NCI-H2107 (cell line): ENCODE data around the gene AK8.
"Not testable (repeated sequence)": the region's sequence is repeated elsewhere in the genome, so short reads cannot be mapped to it uniquely, and the experiment has no call there.

Source experiments
- DNase-seq: peaks from one replicate; lab custom pipeline; 2025; lab: John Stamatoyannopoulos, UW

Gene AK8

GRCh38 chr9:132711846-132712245, 166.2 kb downstream of the AK8 start:
- DNase-seq, result no peak

- DNase-seq, result not testable (repeated sequence)
Measured at GRCh38 chr9:132711152-132711551, 166.9 kb downstream of the AK8 start.

GRCh38 chr9:132710333-132710732, 167.8 kb downstream of the AK8 start:
- no peak for DNase-seq

GRCh38 chr9:132708769-132709430, 169.2 kb downstream of the AK8 start:
- DNase-seq, result no peak

- no peak for DNase-seq
Measured at GRCh38 chr9:132708239-132708638, 169.8 kb downstream of the AK8 start.

- no peak for DNase-seq
Measured at GRCh38 chr9:132703336-132703735, 174.7 kb downstream of the AK8 start.

GRCh38 chr9:132702254-132702653, 175.8 kb downstream of the AK8 start:
- no peak for DNase-seq

- DNase-seq, result no peak
Measured at GRCh38 chr9:132699956-132700355, 178.1 kb downstream of the AK8 start.

GRCh38 chr9:132698989-132699388, 179.1 kb downstream of the AK8 start:
- DNase-seq, result no peak

GRCh38 chr9:132697230-132697629, 180.9 kb downstream of the AK8 start:
- no peak for DNase-seq

GRCh38 chr9:132694144-132694543, 183.9 kb downstream of the AK8 start:
- DNase-seq, result no peak

- DNase-seq, result no peak
Measured at GRCh38 chr9:132690696-132691095, 187.4 kb downstream of the AK8 start.

GRCh38 chr9:132683873-132684272, 194.2 kb downstream of the AK8 start:
- no peak for DNase-seq

- DNase-seq, result no peak
Measured at GRCh38 chr9:132681561-132681960, 196.5 kb downstream of the AK8 start.

GRCh38 chr9:132679946-132680625, 198.0 kb downstream of the AK8 start:
- DNase-seq, result no peak

- DNase-seq, result no peak
Measured at GRCh38 chr9:132677976-132678375, 200.1 kb downstream of the AK8 start.
